ENCODE results near the gene FHAD1.

- TF ChIP-seq POLR2A (IDR thresholded peaks at IDR 0.05), result no peak
- TF ChIP-seq, protein P1, sequence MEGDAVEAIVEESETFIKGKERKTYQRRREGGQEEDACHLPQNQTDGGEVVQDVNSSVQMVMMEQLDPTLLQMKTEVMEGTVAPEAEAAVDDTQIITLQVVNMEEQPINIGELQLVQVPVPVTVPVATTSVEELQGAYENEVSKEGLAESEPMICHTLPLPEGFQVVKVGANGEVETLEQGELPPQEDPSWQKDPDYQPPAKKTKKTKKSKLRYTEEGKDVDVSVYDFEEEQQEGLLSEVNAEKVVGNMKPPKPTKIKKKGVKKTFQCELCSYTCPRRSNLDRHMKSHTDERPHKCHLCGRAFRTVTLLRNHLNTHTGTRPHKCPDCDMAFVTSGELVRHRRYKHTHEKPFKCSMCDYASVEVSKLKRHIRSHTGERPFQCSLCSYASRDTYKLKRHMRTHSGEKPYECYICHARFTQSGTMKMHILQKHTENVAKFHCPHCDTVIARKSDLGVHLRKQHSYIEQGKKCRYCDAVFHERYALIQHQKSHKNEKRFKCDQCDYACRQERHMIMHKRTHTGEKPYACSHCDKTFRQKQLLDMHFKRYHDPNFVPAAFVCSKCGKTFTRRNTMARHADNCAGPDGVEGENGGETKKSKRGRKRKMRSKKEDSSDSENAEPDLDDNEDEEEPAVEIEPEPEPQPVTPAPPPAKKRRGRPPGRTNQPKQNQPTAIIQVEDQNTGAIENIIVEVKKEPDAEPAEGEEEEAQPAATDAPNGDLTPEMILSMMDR (IDR thresholded peaks at IDR 0.05), result no peak
Measured at GRCh38 chr1:15249081-15249480, 2.1 kb downstream of the FHAD1 start.

All from prostate gland (tissue), 2 donors.